ENCODE data around the gene SLC5A5. TPM values are rescaled to one million over a fixed set of nuclear protein-coding genes. Genes with fewer than 3 reads are reported as not detected.
"Not testable (repeated sequence)": the region's sequence is repeated elsewhere in the genome, so short reads cannot be mapped to it uniquely, and the experiment has no call there.

Gene SLC5A5
- total RNA-seq, 1 donor from 2014 or later, result not detected

DNA sequence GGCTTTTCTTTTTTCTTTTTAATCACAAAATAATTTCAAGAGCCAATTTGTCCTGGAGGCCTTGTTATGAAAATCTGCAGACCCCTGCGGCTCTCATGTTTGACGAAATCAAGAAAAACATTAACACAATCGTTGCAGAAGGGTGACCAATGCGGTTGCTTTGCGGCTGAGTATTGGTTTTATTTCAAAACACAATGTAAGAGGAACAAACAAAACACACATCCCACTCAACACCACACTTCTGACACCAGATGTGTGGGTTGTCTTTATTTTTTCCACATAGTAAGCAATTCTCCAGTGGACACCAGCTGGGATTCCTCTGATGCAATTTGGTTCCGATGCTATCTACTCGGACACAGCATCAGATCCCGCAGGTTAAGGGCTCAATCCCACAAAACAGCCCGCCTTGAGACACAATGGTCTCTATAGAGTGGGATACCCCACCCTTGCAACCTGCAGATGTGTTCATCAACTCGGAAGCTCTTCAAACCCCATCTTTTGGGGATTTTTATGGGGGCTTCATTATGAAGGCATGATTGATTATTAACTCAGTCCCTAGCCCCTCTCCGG lies 39.1 kb downstream of the SLC5A5 start:
- Mint-ChIP-seq H3K9me3 (ENCODE audit: unreplicated experiment) (peaks cover 14% of the 10 kb centered on the region), H3K27ac (ENCODE audit: unreplicated experiment) (no peak overlapping the region), H3K4me1 (ENCODE audit: low read depth, unreplicated experiment) (no peaks in the 10 kb centered on the region), H3K27me3 (ENCODE audit: low read depth, unreplicated experiment) (peaks cover 5% of the 10 kb centered on the region), H3K36me3 (ENCODE audit: low read depth, unreplicated experiment) (no peaks in the 10 kb centered on the region), H3K4me3 (ENCODE audit: unreplicated experiment) (no peak overlapping the region)
- Histone ChIP-seq H3K4me3 (ENCODE audit: insufficient read depth, low read depth, low read length) (no peak overlapping the region), H3K4me2 (ENCODE audit: low read length) (no peak overlapping the region), H3K36me3 (ENCODE audit: insufficient read depth, low read length) (no peaks in the 10 kb centered on the region), H3K4me1 (ENCODE audit: insufficient read depth, low read length) (no peaks in the 10 kb centered on the region), H4K20me1 (ENCODE audit: insufficient read depth, low read length) (no peaks in the 10 kb centered on the region), H3K9me3 (ENCODE audit: insufficient read depth, low read depth, low read length) (peaks cover 5% of the 10 kb centered on the region), H3K27ac (ENCODE audit: low read depth, low read length) (no peak overlapping the region), H3K9ac (ENCODE audit: low read length) (no peak overlapping the region), H3K79me2 (ENCODE audit: insufficient read depth, low read length) (no peaks in the 10 kb centered on the region), H3K27me3 (ENCODE audit: insufficient read depth, low read length) (peaks cover 2% of the 10 kb centered on the region), H2AFZ (ENCODE audit: low read depth, low read length) (no peak overlapping the region)
- DNase-seq (ENCODE audit: low read depth) (no peak), FAIRE-seq (no peak)
- no peak for TF ChIP-seq EZH2 (IDR thresholded peaks at IDR 0.05; ENCODE audit: insufficient read depth, low read length)
- TF ChIP-seq, protein P1, sequence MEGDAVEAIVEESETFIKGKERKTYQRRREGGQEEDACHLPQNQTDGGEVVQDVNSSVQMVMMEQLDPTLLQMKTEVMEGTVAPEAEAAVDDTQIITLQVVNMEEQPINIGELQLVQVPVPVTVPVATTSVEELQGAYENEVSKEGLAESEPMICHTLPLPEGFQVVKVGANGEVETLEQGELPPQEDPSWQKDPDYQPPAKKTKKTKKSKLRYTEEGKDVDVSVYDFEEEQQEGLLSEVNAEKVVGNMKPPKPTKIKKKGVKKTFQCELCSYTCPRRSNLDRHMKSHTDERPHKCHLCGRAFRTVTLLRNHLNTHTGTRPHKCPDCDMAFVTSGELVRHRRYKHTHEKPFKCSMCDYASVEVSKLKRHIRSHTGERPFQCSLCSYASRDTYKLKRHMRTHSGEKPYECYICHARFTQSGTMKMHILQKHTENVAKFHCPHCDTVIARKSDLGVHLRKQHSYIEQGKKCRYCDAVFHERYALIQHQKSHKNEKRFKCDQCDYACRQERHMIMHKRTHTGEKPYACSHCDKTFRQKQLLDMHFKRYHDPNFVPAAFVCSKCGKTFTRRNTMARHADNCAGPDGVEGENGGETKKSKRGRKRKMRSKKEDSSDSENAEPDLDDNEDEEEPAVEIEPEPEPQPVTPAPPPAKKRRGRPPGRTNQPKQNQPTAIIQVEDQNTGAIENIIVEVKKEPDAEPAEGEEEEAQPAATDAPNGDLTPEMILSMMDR (IDR thresholded peaks at IDR 0.05; ENCODE audit: insufficient read depth, low read depth, low read length), result no peak

DNA sequence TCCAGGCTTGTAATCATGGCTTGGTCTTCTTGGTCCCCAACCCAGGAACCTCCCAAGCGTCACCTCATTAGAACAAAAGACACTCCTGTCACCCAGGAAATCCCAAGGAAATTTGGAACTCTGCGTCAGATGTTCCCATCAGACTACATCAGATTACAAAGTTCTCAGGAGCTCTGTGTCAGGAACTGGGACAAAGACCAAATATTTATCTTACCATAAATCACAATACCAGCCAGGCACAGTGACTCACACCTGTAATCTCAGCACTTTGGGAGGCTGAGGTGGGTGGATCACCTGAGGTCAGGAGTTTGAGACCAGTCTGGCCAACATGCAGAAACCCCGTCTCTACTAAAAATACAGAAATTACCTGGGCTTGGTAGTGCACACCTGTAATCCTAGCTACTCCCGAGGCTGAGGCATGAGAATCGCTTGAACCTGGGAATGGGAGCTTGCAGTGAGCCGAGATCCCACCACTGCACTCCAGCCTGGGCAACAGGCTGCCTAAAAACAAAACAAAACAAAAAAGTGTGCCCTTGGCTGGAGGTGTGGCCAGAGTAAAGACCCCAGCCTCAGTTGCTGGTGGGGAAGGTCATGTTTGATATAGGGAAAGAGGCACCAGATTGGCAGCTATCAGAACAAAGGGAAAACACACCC lies 44.3 kb downstream of the SLC5A5 start:
- no peak for TF ChIP-seq EZH2 (IDR thresholded peaks at IDR 0.05; ENCODE audit: insufficient read depth, low read length)
- TF ChIP-seq, protein P1 (IDR thresholded peaks at IDR 0.05; ENCODE audit: insufficient read depth, low read depth, low read length), result no peak
- H4K20me1 ChIP-seq (ENCODE audit: insufficient read depth, low read length), result no peaks in the 10 kb centered on the region
- no peaks in the 10 kb centered on the region for H3K4me1 ChIP-seq (ENCODE audit: insufficient read depth, low read length)
- peaks cover 5% of the 10 kb centered on the region for H3K9me3 ChIP-seq (ENCODE audit: insufficient read depth, low read depth, low read length)
- no peak overlapping the region for H3K4me3 ChIP-seq (ENCODE audit: insufficient read depth, low read depth, low read length)
- no peaks in the 10 kb centered on the region for H3K36me3 ChIP-seq (ENCODE audit: insufficient read depth, low read length)
- H3K27me3 ChIP-seq (ENCODE audit: insufficient read depth, low read length), result no peaks in the 10 kb centered on the region
- no peak for FAIRE-seq
- H3K4me3 Mint-ChIP-seq (ENCODE audit: unreplicated experiment), result no peak overlapping the region
- H3K4me2 ChIP-seq (ENCODE audit: low read length), result no peak overlapping the region
- peaks cover 7% of the 10 kb centered on the region for H3K9me3 Mint-ChIP-seq (ENCODE audit: unreplicated experiment)
- H3K79me2 ChIP-seq (ENCODE audit: insufficient read depth, low read length), result no peaks in the 10 kb centered on the region
- H3K4me1 Mint-ChIP-seq (ENCODE audit: low read depth, unreplicated experiment), result no peaks in the 10 kb centered on the region
- H3K9ac ChIP-seq (ENCODE audit: low read length), result no peak overlapping the region
- H2AFZ ChIP-seq (ENCODE audit: low read depth, low read length), result no peak overlapping the region
- no peaks in the 10 kb centered on the region for H3K36me3 Mint-ChIP-seq (ENCODE audit: low read depth, unreplicated experiment)
- H3K27ac ChIP-seq (ENCODE audit: low read depth, low read length), result no peak overlapping the region
- DNase-seq (ENCODE audit: low read depth), result no peak
- peaks cover 10% of the 10 kb centered on the region for H3K27me3 Mint-ChIP-seq (ENCODE audit: low read depth, unreplicated experiment)
- H3K27ac Mint-ChIP-seq (ENCODE audit: unreplicated experiment), result no peak overlapping the region

DNA sequence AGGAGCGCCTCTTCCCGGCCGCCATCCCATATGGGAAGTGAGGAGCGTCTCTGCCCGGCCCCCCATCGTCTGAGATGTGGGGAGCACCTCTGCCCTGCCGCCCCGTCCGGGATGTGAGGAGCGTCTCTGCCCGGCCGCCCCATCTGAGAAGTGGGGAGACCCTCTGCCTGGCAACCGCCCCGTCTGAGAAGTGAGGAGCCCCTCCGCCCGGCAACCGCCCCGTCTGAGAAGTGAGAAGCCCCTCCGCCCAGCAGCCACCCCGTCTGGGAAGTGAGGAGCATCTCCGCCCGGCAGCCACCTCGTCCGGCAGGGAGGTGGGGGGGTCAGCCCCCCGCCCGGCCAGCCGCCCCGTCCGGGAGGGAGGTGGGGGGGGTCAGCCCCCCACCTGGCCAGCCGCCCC lies 46.4 kb downstream of the SLC5A5 start:
- H3K36me3 Mint-ChIP-seq (ENCODE audit: low read depth, unreplicated experiment); H3K4me3 Mint-ChIP-seq (ENCODE audit: unreplicated experiment); H3K9ac ChIP-seq (ENCODE audit: low read length); H2AFZ ChIP-seq (ENCODE audit: low read depth, low read length); H3K79me2 ChIP-seq (ENCODE audit: insufficient read depth, low read length); H3K36me3 ChIP-seq (ENCODE audit: insufficient read depth, low read length); H4K20me1 ChIP-seq (ENCODE audit: insufficient read depth, low read length); H3K27me3 Mint-ChIP-seq (ENCODE audit: low read depth, unreplicated experiment); H3K9me3 ChIP-seq (ENCODE audit: insufficient read depth, low read depth, low read length); H3K4me2 ChIP-seq (ENCODE audit: low read length); H3K4me1 Mint-ChIP-seq (ENCODE audit: low read depth, unreplicated experiment); H3K27ac Mint-ChIP-seq (ENCODE audit: unreplicated experiment); FAIRE-seq; H3K27me3 ChIP-seq (ENCODE audit: insufficient read depth, low read length); H3K27ac ChIP-seq (ENCODE audit: low read depth, low read length); H3K4me3 ChIP-seq (ENCODE audit: insufficient read depth, low read depth, low read length); H3K4me1 ChIP-seq (ENCODE audit: insufficient read depth, low read length); H3K9me3 Mint-ChIP-seq (ENCODE audit: unreplicated experiment); DNase-seq (ENCODE audit: low read depth): not testable (repeated sequence)

DNA sequence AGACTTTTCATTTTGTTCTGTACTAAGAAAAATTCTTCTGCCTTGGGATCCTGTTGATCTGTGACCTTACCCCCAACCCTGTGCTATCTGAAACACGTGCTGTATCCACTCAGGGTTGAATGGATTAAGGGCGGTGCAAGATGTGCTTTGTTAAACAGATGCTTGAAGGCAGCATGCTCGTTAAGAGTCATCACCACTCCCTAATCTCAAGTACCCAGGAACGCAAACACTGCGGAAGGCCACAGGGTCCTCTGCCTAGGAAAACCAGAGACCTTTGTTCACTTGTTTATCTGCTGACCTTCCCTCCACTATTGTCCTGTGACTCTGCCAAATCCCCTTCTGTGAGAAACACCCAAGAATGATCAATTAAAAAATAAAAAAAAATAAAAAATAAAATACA lies 47.4 kb downstream of the SLC5A5 start:
- not testable (repeated sequence) for DNase-seq (ENCODE audit: low read depth); H3K4me3 ChIP-seq (ENCODE audit: insufficient read depth, low read depth, low read length); H3K27me3 Mint-ChIP-seq (ENCODE audit: low read depth, unreplicated experiment); H3K27ac ChIP-seq (ENCODE audit: low read depth, low read length); H3K9me3 Mint-ChIP-seq (ENCODE audit: unreplicated experiment); H3K36me3 ChIP-seq (ENCODE audit: insufficient read depth, low read length); H3K9me3 ChIP-seq (ENCODE audit: insufficient read depth, low read depth, low read length); H3K4me1 ChIP-seq (ENCODE audit: insufficient read depth, low read length); FAIRE-seq; H3K36me3 Mint-ChIP-seq (ENCODE audit: low read depth, unreplicated experiment); H3K4me2 ChIP-seq (ENCODE audit: low read length); H3K79me2 ChIP-seq (ENCODE audit: insufficient read depth, low read length); H3K27ac Mint-ChIP-seq (ENCODE audit: unreplicated experiment); H3K4me1 Mint-ChIP-seq (ENCODE audit: low read depth, unreplicated experiment); H4K20me1 ChIP-seq (ENCODE audit: insufficient read depth, low read length); H2AFZ ChIP-seq (ENCODE audit: low read depth, low read length); H3K4me3 Mint-ChIP-seq (ENCODE audit: unreplicated experiment); H3K9ac ChIP-seq (ENCODE audit: low read length); H3K27me3 ChIP-seq (ENCODE audit: insufficient read depth, low read length)

Measured in astrocyte (in vitro differentiated cells and primary cell).